MM.1S (cell line): ENCODE measurements around the gene CDH4.

Source experiments
- DNase-seq: peaks from one replicate; pipeline ENCODE4 v3.0.0-alpha.2; 2015
- H2AFZ ChIP-seq: fragments of 300-600 bp; sonication (generic); 2 replicates; pipeline ENCODE4 v1.6.0; 2016; ENCODE audit warnings: antibody characterized with exemption, low read length
- H3F3A ChIP-seq: fragments of 300-600 bp; sonication (generic); 2 replicates; pipeline ENCODE4 v1.6.1; 2016; ENCODE audit warnings: mild to moderate bottlenecking, antibody characterized with exemption, low read length, moderate library complexity, mixed read lengths; ENCODE audit not compliant: insufficient read depth
- H3K27ac ChIP-seq: fragments of 300-600 bp; sonication (generic); 2 replicates; pipeline ENCODE4 v1.5.1; 2016; ENCODE audit warnings: mild to moderate bottlenecking, low read length
- H3K27me3 ChIP-seq: fragments of 300-600 bp; sonication (generic); replicated peaks from 2 replicates; pipeline ENCODE4 v1.6.0; 2016; ENCODE audit warnings: low read length; ENCODE audit not compliant: insufficient read depth
- H3K36me3 ChIP-seq: fragments of 300-600 bp; sonication (generic); replicated peaks from 2 replicates; pipeline ENCODE4 v1.6.1; 2016; ENCODE audit warnings: mild to moderate bottlenecking, low read length, mixed read lengths; ENCODE audit not compliant: insufficient read depth
- H3K4me1 ChIP-seq: fragments of 300-600 bp; sonication (generic); 2 replicates; pipeline ENCODE4 v1.6.1; 2016; ENCODE audit warnings: low read length, mixed read lengths
- H3K4me2 ChIP-seq: fragments of 300-600 bp; sonication (generic); 2 replicates; pipeline ENCODE4 v1.6.0; 2016; ENCODE audit warnings: low read depth, low read length
- H3K4me3 ChIP-seq: fragments of 300-600 bp; sonication (generic); 2 replicates; pipeline ENCODE4 v1.5.1; 2016; ENCODE audit warnings: low read length, mixed read lengths
- H3K79me2 ChIP-seq: fragments of 300-600 bp; sonication (generic); 2 replicates; pipeline ENCODE4 v1.6.1; 2016; ENCODE audit warnings: mixed run types, low read length, mixed read lengths
- H3K9ac ChIP-seq: fragments of 300-600 bp; sonication (generic); 2 replicates; pipeline ENCODE4 v1.6.1; 2016; ENCODE audit warnings: low read length, mixed read lengths
- H3K9me2 ChIP-seq: fragments of 300-600 bp; sonication (generic); replicated peaks from 2 replicates; pipeline ENCODE4 v1.6.1; 2016; ENCODE audit warnings: mild to moderate bottlenecking, low read length, mixed read lengths; ENCODE audit not compliant: insufficient read depth
- H3K9me3 ChIP-seq: fragments of 300-600 bp; sonication (generic); replicated peaks from 2 replicates; pipeline ENCODE4 v1.6.1; 2016; ENCODE audit warnings: mild to moderate bottlenecking, low read length, mixed read lengths; ENCODE audit not compliant: insufficient read depth
- H4K20me1 ChIP-seq: fragments of 300-600 bp; sonication (generic); 2 replicates; pipeline ENCODE4 v1.6.1; 2016; ENCODE audit warnings: mild to moderate bottlenecking, low read length, moderate library complexity, mixed read lengths; ENCODE audit not compliant: insufficient read depth
- CTCF ChIP-seq: fragments of 300-600 bp; sonication (generic); IDR thresholded peaks from 2 replicates; pipeline ENCODE4 v1.5.1; 2016; ENCODE audit warnings: antibody characterized with exemption, low read length, mixed read lengths
- EZH2 ChIP-seq: fragments of 300-600 bp; sonication (generic); optimal IDR thresholded peaks from 2 replicates; pipeline ENCODE3; 2017; ENCODE audit warnings: low read depth, mild to moderate bottlenecking, antibody characterized with exemption, low read length, mixed read lengths
- EZH2phosphoT487 ChIP-seq: fragments of 300-600 bp; sonication (generic); IDR thresholded peaks from 2 replicates; pipeline ENCODE4 v1.6.1; 2018; ENCODE audit warnings: antibody characterized with exemption, low read length

Gene CDH4

DNA sequence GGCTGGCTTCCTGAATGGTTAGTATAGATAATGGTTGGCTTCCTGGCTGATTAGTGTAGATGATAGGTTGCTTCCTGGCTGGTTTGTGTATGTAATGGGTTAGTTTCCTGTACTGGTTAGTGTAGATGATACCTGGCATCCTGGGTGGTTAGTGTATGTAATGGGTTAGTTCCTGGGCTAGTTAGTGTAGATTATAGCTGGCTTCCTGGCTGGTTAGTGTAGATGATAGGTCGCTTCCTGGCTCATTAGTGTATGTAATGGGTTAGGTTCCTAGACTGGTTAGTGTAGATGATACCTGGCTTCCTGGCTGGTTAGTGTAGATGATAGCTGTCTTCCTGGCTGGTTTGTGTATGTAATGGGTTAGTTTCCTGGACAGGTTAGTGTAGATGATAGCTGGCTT, 613.3 kb downstream of the CDH4 start:
- DNase-seq: no peak
- TF ChIP-seq CTCF (no peak), EZH2 (no peak), EZH2phosphoT487 (no peak)
- H3K36me3 ChIP-seq: no peaks in the 10 kb centered on the region
- no peaks in the 10 kb centered on the region for H3K9me3 ChIP-seq
- no peaks in the 10 kb centered on the region for H3K4me1 ChIP-seq
- no peak overlapping the region for H3K4me2 ChIP-seq
- H4K20me1 ChIP-seq: no peaks in the 10 kb centered on the region
- no peak overlapping the region for H3K9ac ChIP-seq
- H3K27me3 ChIP-seq: peaks cover 95% of the 10 kb centered on the region
- no peak overlapping the region for H3K4me3 ChIP-seq
- H3K27ac ChIP-seq: no peak overlapping the region
- no peaks in the 10 kb centered on the region for H3K79me2 ChIP-seq
- no peak overlapping the region for H2AFZ ChIP-seq
- H3K9me2 ChIP-seq: no peaks in the 10 kb centered on the region
- no peaks in the 10 kb centered on the region for H3F3A ChIP-seq

GRCh38 chr20:61866165-61866564, 614.1 kb downstream of the CDH4 start:
- no peaks in the 10 kb centered on the region for H3K79me2 ChIP-seq
- peaks cover 95% of the 10 kb centered on the region for H3K27me3 ChIP-seq
- H4K20me1 ChIP-seq: no peaks in the 10 kb centered on the region
- no peaks in the 10 kb centered on the region for H3K36me3 ChIP-seq
- H3K9me2 ChIP-seq: no peaks in the 10 kb centered on the region
- no peak for DNase-seq
- H3F3A ChIP-seq: no peaks in the 10 kb centered on the region
- H3K4me1 ChIP-seq: no peaks in the 10 kb centered on the region
- no peaks in the 10 kb centered on the region for H3K9me3 ChIP-seq
- H3K27ac ChIP-seq: no peak overlapping the region
- no peak overlapping the region for H3K4me2 ChIP-seq
- H3K9ac ChIP-seq: no peak overlapping the region
- H2AFZ ChIP-seq: no peak overlapping the region
- H3K4me3 ChIP-seq: no peak overlapping the region
- TF ChIP-seq EZH2 (no peak), CTCF (no peak), EZH2phosphoT487 (no peak)

GRCh38 chr20:61868006-61868405, 615.9 kb downstream of the CDH4 start:
- no peak overlapping the region for H3K9ac ChIP-seq
- H3K27me3 ChIP-seq: peaks cover 95% of the 10 kb centered on the region
- H3K27ac ChIP-seq: no peak overlapping the region
- no peaks in the 10 kb centered on the region for H3F3A ChIP-seq
- no peak overlapping the region for H2AFZ ChIP-seq
- no peaks in the 10 kb centered on the region for H3K36me3 ChIP-seq
- H3K9me3 ChIP-seq: no peaks in the 10 kb centered on the region
- no peaks in the 10 kb centered on the region for H3K79me2 ChIP-seq
- H3K4me3 ChIP-seq: no peak overlapping the region
- no peaks in the 10 kb centered on the region for H3K4me1 ChIP-seq
- no peaks in the 10 kb centered on the region for H4K20me1 ChIP-seq
- H3K9me2 ChIP-seq: no peaks in the 10 kb centered on the region
- DNase-seq: no peak
- TF ChIP-seq CTCF (no peak), EZH2 (no peak), EZH2phosphoT487 (no peak)
- H3K4me2 ChIP-seq: no peak overlapping the region
